CD4-positive, alpha-beta T cell treated with Interleukin-10 for 1 hour (primary cell): ENCODE measurements around the gene PACSIN1.
A peak's percentile ranks its signal among the peaks of the same experiment; 100 is the strongest.
"Not testable (repeated sequence)": the region's sequence is repeated elsewhere in the genome, so short reads cannot be mapped to it uniquely, and the experiment has no call there.

Experiments
- DNase-seq: peaks from one replicate; pipeline ENCODE4 v3.0.0-alpha.2; 2020

PACSIN1 gene

GRCh38 chr6:34485321-34486060 lies 19.6 kb downstream of the PACSIN1 start:
- no peak for DNase-seq

- peak; percentile 21 for DNase-seq
These were observed 20.3 kb downstream of the PACSIN1 start for GRCh38 chr6:34486106-34486740.

- not testable (repeated sequence) for DNase-seq
These were observed 21.0 kb downstream of the PACSIN1 start for GRCh38 chr6:34486886-34487285.

GRCh38 chr6:34487536-34487935 lies 21.7 kb downstream of the PACSIN1 start:
- no peak for DNase-seq

GRCh38 chr6:34489207-34489805 lies 23.4 kb downstream of the PACSIN1 start:
- DNase-seq: no peak

GRCh38 chr6:34490390-34491090 lies 24.7 kb downstream of the PACSIN1 start:
- no peak for DNase-seq

GRCh38 chr6:34491091-34491430 lies 25.2 kb downstream of the PACSIN1 start:
- DNase-seq: no peak

- no peak for DNase-seq
These were observed 27.5 kb downstream of the PACSIN1 start for GRCh38 chr6:34493344-34493743.

- DNase-seq: no peak
These were observed 29.1 kb downstream of the PACSIN1 start for GRCh38 chr6:34494973-34495372.

- no peak for DNase-seq
These were observed 30.3 kb downstream of the PACSIN1 start for GRCh38 chr6:34496103-34496685.

GRCh38 chr6:34497411-34497810 lies 31.5 kb downstream of the PACSIN1 start:
- DNase-seq: no peak

GRCh38 chr6:34506718-34507117 lies 40.8 kb downstream of the PACSIN1 start:
- no peak for DNase-seq

GRCh38 chr6:34508425-34508824 lies 42.5 kb downstream of the PACSIN1 start:
- no peak for DNase-seq

- DNase-seq: no peak
These were observed 43.9 kb downstream of the PACSIN1 start for GRCh38 chr6:34509782-34510181.

- DNase-seq: no peak
These were observed 44.4 kb downstream of the PACSIN1 start for GRCh38 chr6:34510299-34510698.

GRCh38 chr6:34511214-34511914 lies 45.5 kb downstream of the PACSIN1 start:
- no peak for DNase-seq

- no peak for DNase-seq
These were observed 46.2 kb downstream of the PACSIN1 start for GRCh38 chr6:34511915-34512737.

GRCh38 chr6:34512738-34513115 lies 46.9 kb downstream of the PACSIN1 start:
- DNase-seq: no peak

GRCh38 chr6:34513646-34514045 lies 47.8 kb downstream of the PACSIN1 start:
- no peak for DNase-seq

GRCh38 chr6:34514112-34514511 lies 48.2 kb downstream of the PACSIN1 start:
- no peak for DNase-seq

GRCh38 chr6:34514593-34515472 lies 49.0 kb downstream of the PACSIN1 start:
- DNase-seq: no peak
